Colon (tissue), 2 donors: ENCODE data around the gene ASB18.

Source experiments
- FAIRE-seq: peaks from 2 replicates; lab custom pipeline; 2012; peaks lifted over from hg19 to GRCh38; lab: Jason Lieb, UNC
- donor health status: control.
- donor health status: control.

The ASB18 gene

GRCh38 chr2:236163471-236164200 lies 100.6 kb downstream of the ASB18 start:
- no peak for FAIRE-seq

DNA sequence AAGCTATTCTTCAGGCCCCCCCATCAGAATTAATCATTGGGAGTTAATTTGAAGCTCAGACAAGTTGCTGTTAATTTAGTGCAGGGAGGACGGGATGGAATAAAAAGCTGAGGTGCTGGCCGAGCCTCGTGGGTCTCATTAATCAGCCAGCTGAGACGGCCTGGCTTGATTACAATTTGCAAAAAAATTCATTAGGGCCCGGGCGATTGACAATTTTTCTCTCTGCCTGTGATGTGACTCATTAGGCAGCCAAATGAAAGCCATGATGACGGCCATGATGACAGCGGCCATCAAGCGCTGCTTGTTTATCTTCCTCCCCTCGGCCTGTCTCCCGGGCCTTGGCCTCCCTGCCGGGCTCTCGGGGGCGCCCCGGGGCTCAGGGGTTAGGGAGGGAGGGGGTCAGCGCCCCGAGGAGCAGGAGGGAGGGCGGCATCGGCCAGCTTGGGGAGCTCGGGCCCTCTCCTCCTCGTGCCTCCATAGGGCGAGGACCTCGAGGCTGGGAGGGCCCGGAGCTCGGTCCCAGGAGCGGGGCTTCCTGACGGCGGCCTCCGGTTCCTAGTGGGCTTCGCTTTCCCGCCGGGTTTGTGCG lies 101.2 kb downstream of the ASB18 start:
- FAIRE-seq: no peak

- FAIRE-seq: no peak
Measured at GRCh38 chr2:236162031-236162845, 102.0 kb downstream of the ASB18 start.

DNA sequence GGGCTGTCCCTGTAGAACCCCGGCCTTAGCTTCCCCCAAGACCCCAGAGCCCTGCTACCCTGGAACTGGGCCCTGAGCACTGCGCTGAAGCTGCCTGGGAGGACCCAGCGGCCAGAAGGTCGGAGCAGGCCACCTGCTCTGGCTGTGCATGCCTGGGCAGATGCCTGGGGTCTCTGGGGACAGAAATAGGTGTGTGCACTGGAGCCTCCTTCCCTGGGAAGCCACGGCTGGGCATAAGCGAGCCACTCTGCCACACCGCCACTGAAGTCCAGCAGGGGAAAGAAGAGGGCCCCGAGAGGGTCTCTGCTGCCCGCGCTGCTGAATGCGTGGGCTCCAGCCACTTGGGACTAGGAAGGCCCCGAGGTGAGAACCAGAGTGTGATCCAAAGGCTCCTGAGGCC lies 102.7 kb downstream of the ASB18 start:
- FAIRE-seq: no peak

GRCh38 chr2:236161082-236161462 lies 103.1 kb downstream of the ASB18 start:
- no peak for FAIRE-seq

GRCh38 chr2:236160366-236161081 lies 103.7 kb downstream of the ASB18 start:
- no peak for FAIRE-seq

DNA sequence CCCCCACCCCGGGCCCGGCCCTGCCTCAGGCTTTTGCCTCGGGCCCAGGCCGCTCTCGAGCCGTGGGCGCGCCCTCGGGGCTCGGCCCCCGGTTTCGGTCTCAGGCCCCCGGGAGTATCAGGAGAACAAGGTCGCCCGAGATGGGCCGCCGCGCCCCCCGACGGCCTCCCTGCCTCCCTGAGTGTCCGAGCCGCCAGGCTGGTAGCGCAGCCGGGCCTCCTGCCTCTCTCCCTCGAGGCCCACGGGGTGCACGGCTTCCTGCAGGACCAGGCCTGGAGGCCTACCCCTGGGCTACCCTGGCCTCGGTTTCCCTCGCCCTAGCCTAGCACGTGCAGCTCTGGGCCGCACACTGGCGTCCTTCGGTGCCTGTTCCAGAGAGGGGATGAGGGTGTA lies 104.4 kb downstream of the ASB18 start:
- no peak for FAIRE-seq

DNA sequence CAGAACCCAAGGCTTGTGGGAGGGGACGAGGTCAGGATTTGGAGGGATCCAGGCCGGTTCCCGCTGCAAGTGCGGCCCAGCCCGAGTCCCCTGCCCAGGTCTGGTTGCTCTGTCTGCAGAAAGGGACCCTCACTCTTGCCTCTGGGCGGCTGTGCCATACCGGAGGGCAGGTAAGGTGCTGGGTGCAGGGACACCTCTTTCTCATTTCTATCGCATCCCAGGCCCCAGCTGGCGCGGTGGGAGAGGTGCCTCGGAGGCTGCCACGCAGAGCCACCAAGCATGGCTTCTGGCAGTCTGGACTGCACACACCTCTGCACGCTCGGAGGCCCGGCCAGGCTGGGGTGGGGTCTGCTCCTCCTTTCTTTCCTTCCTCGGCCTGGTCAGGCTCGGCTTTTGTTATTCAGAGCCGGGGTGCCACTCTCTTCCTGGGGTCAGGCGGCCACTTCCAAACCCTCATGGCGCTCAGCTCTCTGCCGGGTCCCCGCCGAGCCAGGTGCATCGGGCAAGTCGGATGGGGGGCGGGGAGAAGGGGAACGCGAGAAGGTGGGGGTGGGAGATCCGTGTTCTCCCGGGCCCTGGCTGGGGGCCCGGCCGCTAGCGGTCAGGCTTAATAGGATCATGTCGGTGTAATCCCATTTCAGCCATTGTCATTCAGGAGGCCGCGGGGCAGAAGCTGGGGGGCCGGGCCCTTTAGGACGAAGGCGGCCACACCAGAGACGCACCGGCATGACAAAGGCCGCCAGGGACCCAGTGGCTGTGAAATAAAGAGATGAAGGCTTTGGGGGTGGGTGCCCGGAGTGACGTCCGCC lies 105.0 kb downstream of the ASB18 start:
- no peak for FAIRE-seq

DNA sequence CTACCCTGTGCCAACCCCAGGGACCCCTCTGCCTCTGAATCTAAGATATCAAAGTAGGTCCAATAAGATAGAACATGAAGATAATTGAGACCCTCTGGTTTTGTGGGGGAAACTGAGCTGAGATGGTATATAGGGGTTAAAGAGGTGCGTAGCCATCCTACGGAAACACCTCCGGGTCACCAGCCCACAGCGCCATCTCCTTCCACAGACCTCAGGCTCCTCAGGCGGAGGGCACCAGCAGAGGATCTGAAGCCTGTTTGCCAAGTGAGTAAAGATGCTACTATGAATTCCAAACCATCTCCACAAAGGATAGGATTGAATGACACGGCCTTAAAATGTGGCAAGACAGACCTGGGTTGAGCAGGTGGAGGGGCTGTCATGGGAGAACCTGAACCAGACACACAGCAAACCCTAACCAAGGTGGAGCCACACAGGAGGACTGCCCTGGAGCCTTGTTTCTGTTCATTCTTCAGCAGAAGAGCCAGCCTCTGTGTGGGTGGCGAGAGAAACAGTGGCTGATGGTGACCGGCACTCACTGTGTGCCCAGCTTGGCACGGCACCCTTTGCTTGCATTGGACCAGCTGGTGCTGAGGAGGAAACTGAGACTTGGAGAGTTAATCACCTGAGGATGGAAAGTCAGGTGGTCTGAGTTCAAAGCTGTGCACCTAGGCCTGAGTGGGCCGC lies 106.2 kb downstream of the ASB18 start:
- FAIRE-seq: no peak

DNA sequence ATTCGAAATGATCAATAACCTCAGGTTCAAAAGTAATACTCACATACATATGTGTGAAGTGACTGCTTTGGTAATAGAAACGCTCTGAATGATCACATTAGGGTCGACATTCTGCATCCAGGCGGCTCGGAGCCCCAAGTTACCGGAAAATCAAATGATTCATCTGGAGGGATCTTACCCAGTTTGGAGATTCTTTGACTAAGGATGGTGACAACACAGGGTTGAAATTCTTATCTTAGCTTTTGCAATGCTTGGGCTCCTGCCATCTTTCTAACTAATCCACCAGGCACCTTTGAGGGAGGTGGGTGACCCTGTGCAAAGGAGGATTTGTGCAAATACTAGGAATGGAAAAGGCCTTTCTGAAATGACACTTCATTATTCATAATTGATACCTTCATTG lies 106.8 kb downstream of the ASB18 start:
- no peak for FAIRE-seq

GRCh38 chr2:236156860-236157194 lies 107.4 kb downstream of the ASB18 start:
- no peak for FAIRE-seq

- no peak for FAIRE-seq
Measured at GRCh38 chr2:236156095-236156859, 107.9 kb downstream of the ASB18 start.

GRCh38 chr2:236155406-236155805 lies 108.8 kb downstream of the ASB18 start:
- no peak for FAIRE-seq

DNA sequence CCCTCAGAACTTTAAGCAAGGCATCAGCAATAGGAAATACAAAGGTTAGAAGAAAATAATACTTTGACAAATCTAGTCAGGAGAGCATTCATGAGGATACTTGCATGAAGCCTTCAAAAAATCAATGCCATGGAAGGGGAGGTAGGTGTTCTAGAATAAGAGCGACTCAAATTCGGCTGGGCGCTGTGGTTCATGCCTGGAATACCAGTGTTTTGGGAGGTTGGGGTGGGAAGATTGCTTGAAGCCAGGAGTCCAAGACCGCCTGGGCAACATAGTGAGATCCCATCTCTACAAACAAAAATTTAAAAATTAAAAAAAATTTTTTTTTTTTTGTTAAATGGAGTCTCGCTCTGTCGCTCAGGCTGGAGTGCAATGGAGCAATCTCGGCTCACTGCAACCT lies 117.8 kb downstream of the ASB18 start:
- no peak for FAIRE-seq

DNA sequence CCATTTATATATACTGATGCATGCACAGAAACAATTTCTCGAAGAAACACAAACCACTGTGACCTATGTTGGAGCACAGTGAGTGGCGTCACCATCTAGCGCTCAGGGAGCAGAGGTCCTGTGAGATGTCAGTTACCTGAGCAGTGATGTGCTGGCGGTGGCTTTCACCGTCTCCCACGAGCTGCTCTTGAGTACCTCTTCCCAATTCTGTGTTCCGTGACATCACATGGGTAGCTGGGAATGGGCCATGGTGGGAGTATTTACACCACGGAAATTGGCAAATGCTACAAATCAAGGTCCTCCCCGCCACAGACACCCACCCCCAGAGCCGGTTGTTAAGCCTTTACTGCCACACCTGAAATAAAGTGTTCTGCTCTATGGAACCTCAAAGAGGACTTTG lies 120.4 kb downstream of the ASB18 start:
- no peak for FAIRE-seq
